ENCODE data around the gene SLC35G3. TPM values are rescaled to one million over a fixed set of nuclear protein-coding genes. Genes with fewer than 3 reads are reported as not detected.

Gene SLC35G3
- polyA plus RNA-seq, 2 of the 4 experiments (the other 2 are of a cell fraction), result not detected

DNA sequence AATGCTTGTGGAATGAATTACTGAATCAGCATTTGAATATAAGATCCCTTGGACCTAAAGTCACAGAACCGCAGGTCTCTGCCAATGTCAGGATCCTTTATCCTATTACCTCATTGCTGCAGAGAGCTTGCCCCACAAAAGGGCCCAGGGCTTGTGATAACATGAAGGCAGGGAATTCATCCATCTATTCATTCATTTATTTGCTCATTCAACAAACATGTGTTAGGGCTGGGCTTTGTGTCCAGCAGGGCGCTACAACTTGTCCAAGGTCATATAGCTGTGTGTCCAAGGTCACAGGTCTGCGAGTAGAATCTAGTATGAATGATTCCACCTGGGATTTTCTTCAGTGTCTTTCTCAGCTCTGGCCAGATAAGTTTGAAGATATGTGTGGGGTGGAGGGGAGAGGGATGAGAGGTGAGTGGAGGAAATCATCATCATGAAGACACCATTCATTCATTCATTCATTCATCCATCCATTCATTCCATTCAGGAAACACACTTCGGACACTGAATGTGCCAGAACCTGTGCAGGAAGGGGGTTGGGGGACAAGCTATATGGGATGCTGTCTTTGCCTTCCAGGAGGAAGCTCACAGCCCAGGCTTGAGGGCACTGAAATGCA lies 47.9 kb downstream of the SLC35G3 start:
- ATAC-seq, result no peak
- H3K4me2 ChIP-seq, result no peak overlapping the region
- no peaks in the 10 kb centered on the region for H3K9me3 ChIP-seq
- no peak for DNase-seq (ENCODE audit: low read depth in 1 of 2, low spot score in 1 of 2)
- FAIRE-seq, result no peak
- CTCF ChIA-PET, result interaction anchor here (1.0 to 3.6 kb wide), 6 partner anchors 14 to 387 kb away, joined by 3 to 17 read pairs (median 4); partner anchors contain the start of gene RAD51D
- TF ChIP-seq MAFK (IDR thresholded peaks at IDR 0.05; ENCODE audit: partially characterized antibody) (peak; percentile 28), RARB (CRISPR knock-in tag; IDR thresholded peaks at IDR 0.05) (no peak)
- H3K4me3 ChIP-seq, result no peak overlapping the region
- H3K27ac ChIP-seq, result no peak overlapping the region
- 56% methylated on average over 4 of the region's 4 CpGs for WGBS (ENCODE audit: missing lambda C conversion rate)
- POLR2A ChIA-PET, result no interaction called here
- no peaks in the 10 kb centered on the region for H3K4me1 ChIP-seq

DNA sequence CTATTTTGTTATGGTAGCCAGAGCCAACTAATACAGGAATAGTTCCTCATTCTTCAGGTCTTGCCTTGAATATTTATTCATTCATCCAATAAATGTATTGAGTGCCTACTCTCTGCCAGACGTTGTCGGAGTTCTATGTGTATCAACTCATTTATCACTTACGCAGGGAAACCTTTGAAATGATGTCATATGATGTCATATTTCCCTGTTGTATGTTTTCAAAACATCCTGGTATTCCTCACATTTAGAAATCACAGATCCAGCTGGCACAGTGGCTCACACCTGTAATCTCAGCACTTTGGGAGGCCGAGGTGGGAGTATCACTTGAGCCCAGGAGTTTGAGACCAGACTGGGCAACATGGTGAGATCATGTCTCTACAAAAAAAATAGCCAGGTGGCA lies 49.4 kb downstream of the SLC35G3 start:
- H3K9me3 ChIP-seq, result no peaks in the 10 kb centered on the region
- DNase-seq (ENCODE audit: low read depth in 1 of 2, low spot score in 1 of 2), result no peak
- 67% methylated on average over 4 of the region's 4 CpGs for WGBS (ENCODE audit: missing lambda C conversion rate)
- TF ChIP-seq ZFP36 (IDR thresholded peaks at IDR 0.05; ENCODE audit: borderline replicate concordance, partially characterized antibody), result no peak
- TF ChIP-seq ZC3H11A (IDR thresholded peaks at IDR 0.05), result no peak
- no peak for TF ChIP-seq FOXS1 (CRISPR knock-in tag; IDR thresholded peaks at IDR 0.05)
- no peak for TF ChIP-seq EHF (CRISPR knock-in tag; IDR thresholded peaks at IDR 0.05)
- no peak for TF ChIP-seq RNF2 (IDR thresholded peaks at IDR 0.05; ENCODE audit: borderline replicate concordance, low read depth)
- no peak for TF ChIP-seq MAZ (IDR thresholded peaks at IDR 0.05; ENCODE audit: borderline replicate concordance, low read depth, low read length)
- TF ChIP-seq HOXB5 (CRISPR knock-in tag; IDR thresholded peaks at IDR 0.05), result no peak
- no peak for TF ChIP-seq CBX2 (IDR thresholded peaks at IDR 0.05; ENCODE audit: borderline replicate concordance, low read depth)
- no peak overlapping the region for H3K4me2 ChIP-seq
- CTCF ChIA-PET, result interaction anchor here (1.2 to 2.3 kb wide), 2 partner anchors 13 to 28 kb away, joined by 4 to 7 read pairs; no protein-coding TSS in a partner anchor
- FAIRE-seq, result no peak
- no peak for ATAC-seq
- no peak overlapping the region for H3K4me3 ChIP-seq
- H3K27ac ChIP-seq, result no peak overlapping the region
- POLR2A ChIA-PET, result no interaction called here
- peaks cover 9% of the 10 kb centered on the region; the same call in 2 of the 3 replicates for H3K4me1 ChIP-seq

Other genes starting within 250 kb of the SLC35G3 start
- gene CCT6B, start 232.9 kb downstream of the SLC35G3 start, polyA plus RNA-seq (2011; rRNA removed), result 1.9 and 3.1 TPM in 2 replicates
- 0.77 to 1.3 TPM (median 0.87 TPM) in 3 replicates for gene CCT6B, start 232.9 kb downstream of the SLC35G3 start, polyA plus RNA-seq (2017; fragmentation: RNase III; extraction: RNeasy Plus Mini Kit Qiagen cat#74134 plus additional on column Dnase treatment)
- gene ZNF830, start 232.9 kb downstream of the SLC35G3 start, polyA plus RNA-seq (2011; rRNA removed), result 12.6 and 21.2 TPM in 2 replicates
- 18.4 to 20.0 TPM (median 19.9 TPM) in 3 replicates for gene ZNF830, start 232.9 kb downstream of the SLC35G3 start, polyA plus RNA-seq (2017; fragmentation: RNase III; extraction: RNeasy Plus Mini Kit Qiagen cat#74134 plus additional on column Dnase treatment)
- gene LIG3, start 213.9 kb downstream of the SLC35G3 start, polyA plus RNA-seq (2011; rRNA removed), result 56.8 and 63.4 TPM in 2 replicates
- 35.6 to 40.2 TPM (median 36.3 TPM) in 3 replicates for gene LIG3, start 213.9 kb downstream of the SLC35G3 start, polyA plus RNA-seq (2017; fragmentation: RNase III; extraction: RNeasy Plus Mini Kit Qiagen cat#74134 plus additional on column Dnase treatment)
- 35.5 and 49.4 TPM in 2 replicates for gene RFFL, start 130.7 kb downstream of the SLC35G3 start, polyA plus RNA-seq (2011; rRNA removed)
- gene RFFL, start 130.7 kb downstream of the SLC35G3 start, polyA plus RNA-seq (2017; fragmentation: RNase III; extraction: RNeasy Plus Mini Kit Qiagen cat#74134 plus additional on column Dnase treatment), result 22.7 to 27.0 TPM (median 23.2 TPM) in 3 replicates
- gene RAD51D, start 74.5 kb downstream of the SLC35G3 start, polyA plus RNA-seq (2011; rRNA removed), result 18.4 and 21.0 TPM in 2 replicates
- gene RAD51D, start 74.5 kb downstream of the SLC35G3 start, polyA plus RNA-seq (2017; fragmentation: RNase III; extraction: RNeasy Plus Mini Kit Qiagen cat#74134 plus additional on column Dnase treatment), result 17.7 to 23.8 TPM (median 20.1 TPM) in 3 replicates
- not detected in 2 replicates for gene FNDC8, start 72.8 kb downstream of the SLC35G3 start, polyA plus RNA-seq (2011; rRNA removed)
- not detected in 3 replicates for gene FNDC8, start 72.8 kb downstream of the SLC35G3 start, polyA plus RNA-seq (2017; fragmentation: RNase III; extraction: RNeasy Plus Mini Kit Qiagen cat#74134 plus additional on column Dnase treatment)
- gene NLE1, start 52.1 kb downstream of the SLC35G3 start, polyA plus RNA-seq (2011; rRNA removed), result 19.3 and 20.9 TPM in 2 replicates
- gene NLE1, start 52.1 kb downstream of the SLC35G3 start, polyA plus RNA-seq (2017; fragmentation: RNase III; extraction: RNeasy Plus Mini Kit Qiagen cat#74134 plus additional on column Dnase treatment), result 29.7 to 31.8 TPM (median 30.0 TPM) in 3 replicates
- gene UNC45B, start 46.6 kb downstream of the SLC35G3 start, polyA plus RNA-seq (2011; rRNA removed), result not detected in 2 replicates
- not detected in 3 replicates for gene UNC45B, start 46.6 kb downstream of the SLC35G3 start, polyA plus RNA-seq (2017; fragmentation: RNase III; extraction: RNeasy Plus Mini Kit Qiagen cat#74134 plus additional on column Dnase treatment)
- gene SLFN5, start 48.7 kb upstream of the SLC35G3 start, polyA plus RNA-seq (2011; rRNA removed), result 30.3 and 33.1 TPM in 2 replicates
- 1.6 to 2.0 TPM (median 1.9 TPM) in 3 replicates for gene SLFN5, start 48.7 kb upstream of the SLC35G3 start, polyA plus RNA-seq (2017; fragmentation: RNase III; extraction: RNeasy Plus Mini Kit Qiagen cat#74134 plus additional on column Dnase treatment)
- 24.0 and 27.2 TPM in 2 replicates for gene SLFN11, start 179.2 kb upstream of the SLC35G3 start, polyA plus RNA-seq (2011; rRNA removed)
- gene SLFN11, start 179.2 kb upstream of the SLC35G3 start, polyA plus RNA-seq (2017; fragmentation: RNase III; extraction: RNeasy Plus Mini Kit Qiagen cat#74134 plus additional on column Dnase treatment), result 6.9 to 8.2 TPM (median 7.4 TPM) in 3 replicates
- gene SLFN12, start 238.1 kb upstream of the SLC35G3 start, polyA plus RNA-seq (2011; rRNA removed), result 0.16 and 0.23 TPM in 2 replicates
- gene SLFN12, start 238.1 kb upstream of the SLC35G3 start, polyA plus RNA-seq (2017; fragmentation: RNase III; extraction: RNeasy Plus Mini Kit Qiagen cat#74134 plus additional on column Dnase treatment), result 0.08 to 0.12 TPM (median 0.09 TPM) in 3 replicates